GM12874 (cell line): Measurements from ENCODE around the gene ZBTB16.

Experiments used
- CTCF ChIP-seq: IDR thresholded peaks from 2 replicates; pipeline ENCODE4 v1.5.1; 2011; ENCODE audit warnings: low read depth, mild to moderate bottlenecking, control low read depth, low read length, moderate library complexity; ENCODE audit not compliant: insufficient read depth

The ZBTB16 gene

GRCh38 chr11:114221037-114221436, 161.5 kb downstream of the ZBTB16 start:
- no peak for TF ChIP-seq CTCF

GRCh38 chr11:114225661-114226060, 166.2 kb downstream of the ZBTB16 start:
- no peak for TF ChIP-seq CTCF

GRCh38 chr11:114226356-114226755, 166.8 kb downstream of the ZBTB16 start:
- TF ChIP-seq CTCF, result no peak

- TF ChIP-seq CTCF, result no peak
Measured at GRCh38 chr11:114228435-114229411, 169.2 kb downstream of the ZBTB16 start.

- TF ChIP-seq CTCF, result no peak
Measured at GRCh38 chr11:114230031-114230704, 170.7 kb downstream of the ZBTB16 start.

GRCh38 chr11:114232400-114233059, 173.0 kb downstream of the ZBTB16 start:
- TF ChIP-seq CTCF, result no peak

GRCh38 chr11:114233755-114234154, 174.2 kb downstream of the ZBTB16 start:
- no peak for TF ChIP-seq CTCF
